ENCODE results near the gene CD9.
"Not testable (repeated sequence)": the region's sequence is repeated elsewhere in the genome, so short reads cannot be mapped to it uniquely, and the experiment has no call there.

CD9 gene

GRCh38 chr12:6199531-6200255 is 507 bp upstream of the CD9 start:
- peak; percentile 87 for DNase-seq (ENCODE audit: low read depth, low spot score)

DNA sequence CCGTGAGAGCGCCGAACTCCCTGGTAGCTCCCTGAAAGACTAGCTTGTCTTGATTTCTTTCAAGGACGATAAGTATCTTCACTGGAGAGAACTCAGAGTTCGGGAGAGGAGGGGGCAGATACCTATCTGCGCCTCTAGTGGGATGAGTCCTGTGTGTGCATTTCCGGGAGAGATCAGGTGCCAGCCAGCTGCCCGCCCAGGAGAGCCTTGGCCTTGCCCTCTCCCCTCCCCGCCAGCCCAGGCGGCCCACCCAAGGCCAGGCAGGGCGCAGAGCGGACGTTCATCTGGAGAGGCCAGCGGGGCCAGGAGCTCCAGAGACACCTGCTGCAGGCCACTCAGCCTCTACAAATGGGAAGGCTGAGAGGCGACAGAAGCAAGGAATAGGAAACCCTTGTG is 1.0 kb downstream of the CD9 start:
- DNase-seq (ENCODE audit: low read depth, low spot score) = peak; percentile 42

DNA sequence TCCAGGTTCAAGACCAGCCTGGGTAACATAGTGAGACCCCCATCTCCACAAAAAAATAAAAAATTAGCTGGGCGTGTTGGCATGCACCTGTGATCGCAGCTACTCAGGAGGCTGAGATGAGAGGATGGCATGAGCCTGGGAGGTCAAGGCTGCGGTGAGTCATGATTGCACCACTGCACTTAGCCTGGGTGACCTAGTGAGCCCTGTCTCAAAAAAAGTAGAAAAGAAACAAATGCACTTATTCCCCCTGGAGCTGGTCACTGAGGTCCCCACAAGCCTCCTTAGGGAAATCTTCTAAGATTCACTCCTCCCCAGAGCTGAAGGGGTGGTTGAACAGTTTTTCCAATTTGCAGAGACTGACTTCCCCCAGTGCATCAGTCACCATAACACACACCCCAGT is 1.6 kb downstream of the CD9 start:
- no peak for DNase-seq (ENCODE audit: low read depth, low spot score)

DNA sequence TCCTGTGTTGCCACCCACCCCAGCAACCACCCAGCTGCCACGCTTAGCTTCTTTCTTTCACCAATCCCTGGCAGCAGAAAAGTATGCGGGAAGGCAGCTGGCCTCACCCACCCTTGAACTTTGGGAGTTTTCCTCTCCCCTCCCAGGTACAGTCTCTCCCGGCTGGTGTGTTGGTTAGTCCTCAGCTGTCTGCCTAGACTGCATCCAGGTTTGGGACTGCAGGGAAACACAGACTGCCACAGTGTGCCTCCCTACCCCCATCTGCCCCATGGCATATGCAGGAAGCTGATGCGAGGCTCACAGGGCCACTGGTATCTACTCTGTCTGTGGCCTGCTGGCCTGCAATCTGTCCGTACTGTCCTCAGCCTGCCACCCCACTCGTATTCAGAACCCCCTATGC is 2.1 kb downstream of the CD9 start:
- DNase-seq (ENCODE audit: low read depth, low spot score) = no peak

DNA sequence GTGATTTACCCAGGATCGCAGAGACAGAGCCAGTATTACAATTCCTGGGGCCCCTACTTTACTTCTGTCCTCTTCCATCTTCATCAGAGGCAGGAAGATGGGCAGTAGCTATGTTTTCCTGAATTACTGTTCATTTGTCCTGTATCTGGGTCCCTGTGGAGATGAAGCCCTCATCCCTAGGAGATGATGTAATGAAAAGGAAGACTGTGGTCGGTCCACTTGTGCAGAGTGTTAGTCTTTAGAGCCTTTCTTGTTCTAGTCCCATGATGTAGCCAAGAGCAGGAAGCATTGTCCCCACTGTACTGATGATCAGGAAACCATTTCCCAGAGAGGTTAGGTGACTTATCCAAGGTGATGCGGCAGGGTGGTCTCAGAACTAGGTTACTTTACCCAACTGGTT is 2.6 kb downstream of the CD9 start:
- no peak for DNase-seq (ENCODE audit: low read depth, low spot score)

DNA sequence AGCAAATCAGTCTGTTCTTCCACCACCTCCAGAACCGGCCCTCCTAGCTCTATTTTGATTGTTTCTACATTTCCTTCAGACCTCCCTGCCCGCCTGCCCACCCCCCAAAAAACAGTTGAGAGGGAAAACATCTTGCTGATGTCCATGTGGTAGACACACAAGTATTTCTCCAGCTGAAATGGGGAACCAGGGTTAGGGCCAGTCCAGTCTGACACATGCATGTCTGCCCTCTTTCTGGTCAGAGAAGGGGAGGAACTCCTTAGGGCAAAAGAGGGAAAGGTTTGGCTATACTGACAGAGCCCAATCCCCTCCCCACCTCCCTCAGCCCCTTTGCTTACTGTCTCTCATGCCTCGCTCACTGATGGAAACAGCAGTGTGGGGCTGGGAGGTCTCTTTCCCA is 3.4 kb downstream of the CD9 start:
- no peak for DNase-seq (ENCODE audit: low read depth, low spot score)

- peak; percentile 42 for DNase-seq (ENCODE audit: low read depth, low spot score)
Measured at GRCh38 chr12:6204533-6205143, 4.4 kb downstream of the CD9 start.

- DNase-seq (ENCODE audit: low read depth, low spot score) = peak; percentile 84
Measured at GRCh38 chr12:6205144-6205539, 4.9 kb downstream of the CD9 start.

GRCh38 chr12:6205761-6206160 is 5.6 kb downstream of the CD9 start:
- DNase-seq (ENCODE audit: low read depth, low spot score) = no peak

DNA sequence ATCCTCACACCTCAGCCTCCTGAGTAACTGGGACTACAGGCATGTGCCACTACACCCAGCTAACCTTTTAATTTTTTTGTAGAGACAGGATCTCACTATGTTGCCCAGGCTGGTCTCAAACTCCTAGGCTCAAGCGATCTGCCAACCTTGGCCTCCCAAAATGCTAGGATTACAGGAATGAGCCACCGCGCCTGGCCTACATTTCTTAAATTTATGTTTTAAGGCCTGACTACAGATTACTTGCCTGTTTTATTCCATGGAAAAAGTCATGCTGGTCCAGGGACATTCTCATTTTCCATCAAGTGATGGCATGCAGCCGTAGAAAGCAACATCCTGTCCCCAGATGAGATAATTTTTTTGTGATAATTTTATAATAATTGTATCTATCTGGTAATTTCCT is 6.1 kb downstream of the CD9 start:
- no peak for DNase-seq (ENCODE audit: low read depth, low spot score)

DNA sequence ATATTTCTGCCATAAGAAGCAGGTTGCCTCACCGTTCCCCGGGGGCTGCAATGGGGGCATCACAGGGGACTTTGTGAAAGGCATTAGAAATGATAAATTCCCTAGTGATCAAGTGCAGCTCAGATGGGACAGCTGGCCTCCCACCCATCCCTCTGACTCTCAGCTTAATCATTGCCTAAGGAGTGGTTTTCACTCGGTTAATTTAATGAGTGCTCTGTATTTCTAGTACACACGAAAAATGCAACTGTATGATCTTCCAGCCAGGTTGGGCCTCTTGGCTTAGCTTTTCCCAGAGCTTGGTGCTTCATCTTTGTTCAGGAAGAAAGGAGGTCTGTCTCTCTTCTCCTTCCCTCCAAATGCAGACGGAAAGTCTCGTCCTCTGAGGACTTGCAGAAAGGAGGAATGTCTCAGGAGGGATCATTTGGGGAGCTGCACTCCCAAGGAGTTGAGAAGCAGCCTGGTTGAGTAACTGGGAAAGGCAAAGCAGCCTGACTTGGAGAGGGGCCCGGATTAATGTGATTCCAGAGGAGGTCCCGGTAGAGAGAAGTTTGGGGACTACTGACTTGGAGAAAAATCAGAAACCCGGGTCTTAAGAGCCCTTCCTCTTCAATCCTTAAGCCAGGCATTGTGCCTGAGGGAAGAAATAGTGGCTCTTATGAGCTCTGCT is 7.2 kb downstream of the CD9 start:
- peak; percentile 50 for DNase-seq (ENCODE audit: low read depth, low spot score)

DNA sequence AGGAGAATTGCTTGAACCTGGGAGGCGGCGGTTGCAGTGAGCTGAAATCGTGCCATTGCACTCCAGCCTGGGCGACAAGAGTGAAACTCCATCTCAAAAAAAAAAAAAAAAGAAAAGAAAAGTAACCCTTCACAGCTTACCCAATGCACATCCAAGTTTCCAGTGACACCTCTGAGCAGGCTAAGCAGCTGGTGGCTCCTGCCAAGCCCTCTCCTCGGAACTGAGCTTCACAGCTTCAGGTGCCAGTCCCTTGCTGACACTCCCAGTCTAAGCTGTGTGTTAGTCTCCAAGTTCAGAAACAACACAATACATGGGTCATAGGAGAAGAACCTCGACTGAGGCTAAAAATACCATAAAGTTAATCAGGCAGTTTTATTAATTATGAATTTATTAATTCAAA is 7.9 kb downstream of the CD9 start:
- DNase-seq (ENCODE audit: low read depth, low spot score) = no peak

- not testable (repeated sequence) for DNase-seq (ENCODE audit: low read depth, low spot score)
Measured at GRCh38 chr12:6209428-6209827, 9.2 kb downstream of the CD9 start.

DNA sequence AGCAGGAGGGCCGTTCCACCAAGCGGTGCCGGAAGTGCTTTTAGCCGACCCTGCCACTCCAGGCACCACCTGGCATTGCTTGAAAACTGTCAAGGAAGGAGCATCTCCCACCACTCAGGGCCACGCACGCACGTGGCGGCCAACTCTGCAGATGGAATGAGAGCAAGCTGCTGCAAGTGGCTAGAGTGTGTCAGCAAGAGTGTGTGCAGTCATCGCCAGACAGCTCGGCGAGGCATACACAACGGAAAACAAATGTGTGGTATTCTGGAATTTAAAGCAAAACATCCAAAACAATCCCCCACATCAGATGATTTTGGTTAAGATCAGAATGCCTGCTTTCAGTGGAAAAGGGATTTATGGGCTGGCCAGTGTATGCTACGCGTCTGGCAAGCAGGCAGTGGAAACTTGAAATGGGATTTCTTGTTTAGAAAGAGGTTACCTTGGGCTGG is 11.2 kb downstream of the CD9 start:
- DNase-seq (ENCODE audit: low read depth, low spot score) = no peak

GRCh38 chr12:6212086-6212485 is 11.9 kb downstream of the CD9 start:
- no peak for DNase-seq (ENCODE audit: low read depth, low spot score)

GRCh38 chr12:6213969-6214368 is 13.8 kb downstream of the CD9 start:
- DNase-seq (ENCODE audit: low read depth, low spot score) = no peak

- DNase-seq (ENCODE audit: low read depth, low spot score) = no peak
Measured at GRCh38 chr12:6214633-6215032, 14.4 kb downstream of the CD9 start.

DNA sequence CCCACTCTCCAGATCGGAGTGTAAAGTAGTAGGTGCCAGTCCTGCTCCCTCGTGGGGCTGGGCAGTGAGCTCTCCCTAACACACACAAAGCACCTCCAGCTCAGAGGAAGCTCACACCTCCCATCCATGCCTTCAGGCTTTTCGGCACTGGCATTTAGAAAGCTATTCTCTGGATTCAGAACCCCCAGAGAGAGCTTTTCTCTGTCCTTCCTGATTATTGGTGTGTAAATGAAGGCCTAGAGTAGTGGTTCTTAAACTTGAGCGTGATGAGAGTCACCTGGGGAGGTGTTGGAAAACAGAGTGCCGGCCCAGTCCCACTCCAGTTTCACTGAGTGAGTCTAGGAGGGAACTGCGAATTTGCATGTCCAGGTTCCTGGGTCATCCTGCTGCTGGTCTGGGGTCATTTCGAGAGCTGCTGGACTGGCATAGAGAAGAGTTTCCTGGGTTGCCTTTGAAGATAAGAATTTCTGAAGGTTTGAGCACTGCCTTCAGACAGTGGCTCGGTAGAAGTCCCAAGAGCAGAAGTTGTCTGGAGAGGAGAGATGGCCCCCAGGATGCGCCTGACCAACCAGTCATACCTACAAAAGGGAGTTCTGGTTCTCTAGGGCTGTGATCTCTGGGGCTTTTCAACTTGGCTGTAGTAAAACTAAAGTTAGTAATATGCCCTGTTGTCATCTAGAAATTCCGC is 15.1 kb downstream of the CD9 start:
- DNase-seq (ENCODE audit: low read depth, low spot score) = peak; percentile 85

DNA sequence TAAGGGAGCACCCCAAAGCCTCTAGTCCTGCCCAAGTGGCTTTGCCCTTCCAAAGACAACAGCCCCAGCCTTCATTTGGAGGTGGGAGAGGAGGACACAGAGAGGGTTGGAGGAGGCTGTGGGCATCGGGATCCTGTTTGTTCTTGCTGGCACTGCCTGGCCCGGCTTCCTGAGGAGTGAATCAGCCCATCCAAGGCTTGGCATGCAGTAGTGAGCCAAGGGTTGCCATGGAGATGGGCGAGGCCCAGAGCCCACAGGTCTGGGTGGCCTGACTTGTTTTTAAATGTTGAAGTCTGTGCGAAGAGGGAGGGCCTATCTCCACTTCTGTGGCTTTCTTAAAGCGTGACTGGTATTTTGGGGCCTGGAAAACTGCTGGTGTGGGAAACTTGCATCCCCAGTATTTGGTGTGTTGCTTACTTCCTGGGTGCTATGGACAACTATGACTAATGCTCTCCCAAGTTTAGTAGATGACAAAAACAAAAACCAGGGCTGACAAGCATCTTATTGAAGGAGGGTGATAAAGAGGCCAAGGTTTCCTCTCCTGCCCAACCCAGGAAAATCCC is 15.8 kb downstream of the CD9 start:
- peak; percentile 63 for DNase-seq (ENCODE audit: low read depth, low spot score)

DNA sequence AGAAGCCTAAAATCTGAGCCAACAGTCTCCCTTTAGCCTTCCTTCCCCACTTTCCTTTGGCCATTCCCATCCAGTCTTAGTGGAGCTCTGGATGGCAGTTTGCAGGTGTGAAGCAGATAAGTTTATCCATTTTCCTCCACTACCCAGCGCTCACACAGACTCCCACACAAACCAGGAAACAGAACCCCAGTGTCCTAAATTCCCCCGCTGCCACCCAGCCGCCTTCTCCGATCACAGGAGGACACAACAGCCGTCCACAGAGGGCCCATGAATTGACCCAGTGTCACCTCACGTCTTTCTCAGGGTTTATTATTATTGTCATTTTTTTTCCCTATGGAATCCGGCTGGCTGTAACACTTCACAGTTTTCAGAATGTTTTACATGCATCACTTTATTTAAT is 16.4 kb downstream of the CD9 start:
- DNase-seq (ENCODE audit: low read depth, low spot score) = no peak

- no peak for DNase-seq (ENCODE audit: low read depth, low spot score)
Measured at GRCh38 chr12:6218347-6218925, 18.2 kb downstream of the CD9 start.

DNA sequence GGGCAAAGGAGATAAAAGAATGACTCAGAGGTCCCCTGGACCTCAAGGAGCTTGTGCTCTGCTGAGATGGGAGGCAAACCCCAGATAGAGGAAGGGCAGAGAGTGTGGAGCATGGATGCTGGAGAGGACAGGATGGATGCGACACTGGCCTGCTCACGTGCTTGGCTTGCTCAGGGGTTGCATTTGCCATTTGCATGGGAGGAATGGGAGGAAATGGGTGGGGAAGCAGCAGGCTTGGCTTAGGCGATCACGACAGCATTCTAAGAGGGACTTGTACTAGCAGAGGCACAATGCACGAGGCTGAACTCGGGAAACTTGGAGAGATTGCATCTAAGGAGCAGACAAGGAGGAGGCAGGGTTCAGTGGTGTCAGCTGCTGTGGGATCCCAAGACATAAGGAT is 19.8 kb downstream of the CD9 start:
- no peak for DNase-seq (ENCODE audit: low read depth, low spot score)
